K562 (cell line): ENCODE results near the gene LRP10. TPM values are rescaled to one million over a fixed set of nuclear protein-coding genes. Genes with fewer than 3 reads are reported as not detected.

Experiments used
- C11orf30 ChIP-seq: fragments of 450-650 bp; IDR thresholded peaks from 2 replicates; pipeline ENCODE4 v1.6.1; 2016; ENCODE audit warnings: low read depth, mild to moderate bottlenecking
- CHD4 ChIP-seq: fragments of 200-600 bp; sonication (generic); IDR thresholded peaks from 3 replicates; pipeline ENCODE4 v1.6.1; 2012; ENCODE audit warnings: low read depth, mild to moderate bottlenecking, mixed read lengths, low read length, inconsistent platforms; ENCODE audit not compliant: insufficient read depth, insufficient replicate concordance, poor library complexity, severe bottlenecking
- FOSL1 ChIP-seq: fragments of 200-800 bp; sonication (Bioruptor generic); conservative IDR thresholded peaks from 2 replicates; pipeline ENCODE4 v1.6.1; 2016; ENCODE audit warnings: missing genetic modification characterization, missing compliant biosample characterization
- KAT2B ChIP-seq: IDR thresholded peaks from one replicate; pipeline ENCODE4 v1.6.1; 2012; ENCODE audit warnings: low read depth, mild to moderate bottlenecking, control low read depth, inconsistent platforms, low read length, moderate library complexity
- LCOR ChIP-seq: sonication (generic); formaldehyde crosslinking; IDR thresholded peaks from 2 replicates; pipeline ENCODE4 v1.8.0; 2022; ENCODE audit warnings: mild to moderate bottlenecking, missing genetic modification reagents
- MAFF ChIP-seq: IDR thresholded peaks from 2 replicates; pipeline ENCODE4 v1.6.1; 2012; ENCODE audit warnings: low read length, improper control_type of control experiment
- MAFG ChIP-seq: fragments of 450-650 bp; conservative IDR thresholded peaks from 2 replicates; pipeline ENCODE4 v1.6.1; 2016; ENCODE audit warnings: missing genetic modification characterization, missing compliant biosample characterization
- MAFK ChIP-seq: IDR thresholded peaks from 2 replicates; pipeline ENCODE4 v1.6.1; 2011; ENCODE audit warnings: low read length, improper control_type of control experiment
- NFATC3 ChIP-seq: fragments of 450-650 bp; IDR thresholded peaks from 2 replicates; pipeline ENCODE4 v1.6.1; 2017; ENCODE audit warnings: mild to moderate bottlenecking
- POLR2H ChIP-seq: IDR thresholded peaks from 2 replicates; pipeline ENCODE4 v1.6.1; 2016; ENCODE audit warnings: missing genetic modification characterization, low read depth, mild to moderate bottlenecking, control low read depth, missing compliant biosample characterization, moderate library complexity
- SOX6 ChIP-seq: fragments of 450-650 bp; IDR thresholded peaks from 2 replicates; pipeline ENCODE4 v1.6.1; 2014; ENCODE audit warnings: mild to moderate bottlenecking
- SRF ChIP-seq, 2 experiments: fragments of 250-450, 450-650 bp in 1 of 2; sonication (Bioruptor Pico) in 1 of 2; sonication (generic) in 1 of 2; formaldehyde crosslinking; IDR thresholded peaks; 2 replicates each; pipeline versions ENCODE4 v1.5.0 to v1.5.1; 2020 to 2022; ENCODE audit warnings: mild to moderate bottlenecking in 1 of 2, missing genetic modification reagents in 1 of 2
- SUPT5H ChIP-seq: fragments of 450-650 bp; IDR thresholded peaks from 2 replicates; pipeline ENCODE4 v1.6.1; 2016
- TEAD1 ChIP-seq, 2 experiments: fragments of 450-650 bp in 1 of 2; sonication (generic) in 1 of 2; formaldehyde crosslinking; IDR thresholded peaks; 2 replicates each; pipeline versions ENCODE4 v1.4.0 to v1.8.0; 2020 to 2022; ENCODE audit warnings: mild to moderate bottlenecking in 2 of 2, missing genetic modification reagents in 1 of 2
- ZNF695 ChIP-seq: fragments of 450-650 bp; formaldehyde crosslinking; IDR thresholded peaks from 2 replicates; pipeline ENCODE4 v1.4.0; 2020; ENCODE audit warnings: mild to moderate bottlenecking, moderate library complexity
- polyA plus RNA-seq, 8 experiments: library from polyadenylated mRNA; depleted of rRNA in 4 of 8; stranded (reverse) in 5 of 8; unstranded in 3 of 8; fragments of >200 nt; fragmentation: Nextera tagmentation in 2 of 8; fragmentation: Illumina TruSeq in 1 of 8; extraction: Ambion mirVana in 2 of 8; extraction: Trizol in 1 of 8; gene quantifications; 2 replicates each; pipeline versions ENCODE4 v1.2.1 to v1.2.3, GENCODE V29; 2011 to 2014; ENCODE audit warnings: inconsistent platforms in 1 of 8, missing spikeins in 1 of 8
- small RNA-seq: library from RNA; depleted of rRNA; stranded (forward); fragments of <200 nt; gene quantifications from one replicate; pipeline ENCODE3, GENCODE V24; 2014
- total RNA-seq, 7 experiments: library from RNA; depleted of rRNA in 6 of 7; stranded (reverse); fragments of >200 nt in 6 of 7; fragmentation: Illumina TruSeq in 2 of 7; extraction: Trizol in 2 of 7; gene quantifications; 2 replicates each; pipeline versions ENCODE4 v1.2.1 to v1.2.3, GENCODE V29; 2011 to 2021; ENCODE audit warnings: low replicate concordance in 1 of 7
- TF ChIP-seq, protein P1 (sequence below), 2 experiments: fragments of 200-800 bp in 1 of 2; sonication (Bioruptor generic) in 1 of 2; sonication (generic) in 1 of 2; formaldehyde crosslinking in 1 of 2; IDR thresholded peaks in 1 of 2; conservative IDR thresholded peaks in 1 of 2; 2 replicates each; pipeline versions ENCODE4 v1.5.0 to v1.6.1; 2016 to 2020; ENCODE audit warnings: missing compliant biosample characterization in 1 of 2, missing genetic modification characterization in 1 of 2, missing genetic modification reagents in 1 of 2
- TF ChIP-seq, protein P2 (sequence below): fragments of 250-450 bp; sonication (Bioruptor Pico); IDR thresholded peaks from 2 replicates; pipeline ENCODE4 v1.4.0; 2020; ENCODE audit warnings: borderline replicate concordance

LRP10 gene
- total and polyA plus RNA-seq, 9 of the 15 experiments (the other 6 are each of a cell fraction or from before 2014, with no cell fraction given), result 1.3 to 45.5 (median 10.9) TPM

DNA sequence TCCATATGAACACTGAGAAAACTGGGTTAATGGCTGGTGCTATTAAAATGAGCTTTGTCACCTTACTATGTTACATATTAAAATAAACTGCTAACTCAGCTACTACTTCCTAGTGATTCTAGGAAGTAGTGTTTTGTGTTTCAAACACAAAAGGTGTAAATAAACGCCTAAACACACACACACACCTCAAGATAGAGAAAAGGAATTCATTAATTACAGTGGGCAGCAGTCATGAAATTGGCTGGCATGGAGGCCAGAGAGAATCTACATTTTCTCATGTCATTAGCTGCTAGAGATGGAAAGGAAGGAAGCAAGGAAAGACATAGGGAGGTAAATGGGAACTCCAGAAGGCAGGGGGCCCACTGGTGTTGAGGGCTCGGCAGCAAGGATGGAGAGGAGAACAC is 58.4 kb downstream of the LRP10 start (continued):
- TF ChIP-seq, protein P1, sequence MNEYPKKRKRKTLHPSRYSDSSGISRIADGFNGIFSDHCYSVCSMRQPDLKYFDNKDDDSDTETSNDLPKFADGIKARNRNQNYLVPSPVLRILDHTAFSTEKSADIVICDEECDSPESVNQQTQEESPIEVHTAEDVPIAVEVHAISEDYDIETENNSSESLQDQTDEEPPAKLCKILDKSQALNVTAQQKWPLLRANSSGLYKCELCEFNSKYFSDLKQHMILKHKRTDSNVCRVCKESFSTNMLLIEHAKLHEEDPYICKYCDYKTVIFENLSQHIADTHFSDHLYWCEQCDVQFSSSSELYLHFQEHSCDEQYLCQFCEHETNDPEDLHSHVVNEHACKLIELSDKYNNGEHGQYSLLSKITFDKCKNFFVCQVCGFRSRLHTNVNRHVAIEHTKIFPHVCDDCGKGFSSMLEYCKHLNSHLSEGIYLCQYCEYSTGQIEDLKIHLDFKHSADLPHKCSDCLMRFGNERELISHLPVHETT (CRISPR knock-in tag; conservative IDR thresholded peaks at IDR 0.05 in 1 of 2, IDR thresholded peaks at IDR 0.05 in 1 of 2), result 0 out of 4 replicates have a peak, but pooled peaks of 1 of the 2 experiments have one; percentile 11
- TF ChIP-seq, protein P2, sequence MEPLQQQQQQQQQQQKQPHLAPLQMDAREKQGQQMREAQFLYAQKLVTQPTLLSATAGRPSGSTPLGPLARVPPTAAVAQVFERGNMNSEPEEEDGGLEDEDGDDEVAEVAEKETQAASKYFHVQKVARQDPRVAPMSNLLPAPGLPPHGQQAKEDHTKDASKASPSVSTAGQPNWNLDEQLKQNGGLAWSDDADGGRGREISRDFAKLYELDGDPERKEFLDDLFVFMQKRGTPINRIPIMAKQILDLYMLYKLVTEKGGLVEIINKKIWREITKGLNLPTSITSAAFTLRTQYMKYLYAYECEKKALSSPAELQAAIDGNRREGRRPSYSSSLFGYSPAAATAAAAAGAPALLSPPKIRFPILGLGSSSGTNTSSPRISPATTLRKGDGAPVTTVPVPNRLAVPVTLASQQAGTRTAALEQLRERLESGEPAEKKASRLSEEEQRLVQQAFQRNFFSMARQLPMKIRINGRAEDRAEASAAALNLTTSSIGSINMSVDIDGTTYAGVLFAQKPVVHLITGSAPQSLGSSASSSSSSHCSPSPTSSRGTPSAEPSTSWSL (CRISPR knock-in tag), result no peak
- TF ChIP-seq C11orf30, result peak; percentile 83
- no peak for TF ChIP-seq TEAD1 (CRISPR knock-in tag; IDR thresholded peaks at IDR 0.05)
- no peak for TF ChIP-seq KAT2B
- no peak for TF ChIP-seq SOX6
- no peak for TF ChIP-seq CHD4
- no peak for TF ChIP-seq SUPT5H
- TF ChIP-seq FOSL1 (tag), result 0 out of 2 replicates have a peak, but pooled peaks have one; percentile 44
- no peak for TF ChIP-seq NFATC3
- TF ChIP-seq SRF (CRISPR knock-in tag; IDR thresholded peaks at IDR 0.05), result no peak
- TF ChIP-seq ZNF695 (CRISPR knock-in tag), result no peak
- TF ChIP-seq MAFK, result peak; percentile 29; the same call in 1 of the 2 replicates
- 0 out of 2 replicates have a peak, but pooled peaks have one; percentile 98 for TF ChIP-seq POLR2H (tag)
- TF ChIP-seq MAFF, result peak; percentile 55; the same call in 1 of the 2 replicates
- peak; percentile 81 for TF ChIP-seq MAFG (tag)
- peak; percentile 2; the same call in 1 of the 2 replicates for TF ChIP-seq LCOR (CRISPR knock-in tag)

Small RNA genes within 50 kb of the gene (small RNA-seq; reads per million reads assigned to genes)
- not detected for gene RF00019

Other genes starting within 250 kb of the LRP10 start
Only the 7 nearest of the 18 such genes appear.
- gene SLC7A7, start 56.3 kb upstream of the LRP10 start, total RNA-seq (2014; rRNA removed), result 0.41 TPM in 1 of 2 replicates, not detected in the other
- 0.07 TPM in 1 of 2 replicates, not detected in the other for gene SLC7A7, start 56.3 kb upstream of the LRP10 start, total RNA-seq (2014; rRNA removed; fragmentation: Illumina TruSeq; extraction: Trizol)
- 0.11 and 0.14 TPM in 2 replicates for gene SLC7A7, start 56.3 kb upstream of the LRP10 start, total RNA-seq (2015; rRNA removed; fragmentation: Illumina TruSeq; extraction: Trizol)
- gene SLC7A7, start 56.3 kb upstream of the LRP10 start, total RNA-seq (2021), result 0.36 and 0.60 TPM in 2 replicates
- 0.38 and 0.45 TPM in 2 replicates for gene SLC7A7, start 56.3 kb upstream of the LRP10 start, polyA plus RNA-seq (2011; rRNA removed)
- gene SLC7A7, start 56.3 kb upstream of the LRP10 start, polyA plus RNA-seq (2014; fragmentation: Illumina TruSeq; extraction: Trizol), result 0.22 and 0.46 TPM in 2 replicates
- gene SLC7A7, start 56.3 kb upstream of the LRP10 start, polyA plus RNA-seq (2014; fragmentation: Nextera tagmentation; extraction: Ambion mirVana), result under 1 TPM; 0.24 to 0.32 TPM
- 0.68 and 1.0 TPM in 2 replicates for gene SLC7A7, start 56.3 kb upstream of the LRP10 start, polyA plus RNA-seq (2014; rRNA removed)
- 161 and 168 TPM in 2 replicates for gene MRPL52, start 41.9 kb upstream of the LRP10 start, total RNA-seq (2014; rRNA removed)
- 162 and 169 TPM in 2 replicates for gene MRPL52, start 41.9 kb upstream of the LRP10 start, total RNA-seq (2014; rRNA removed; fragmentation: Illumina TruSeq; extraction: Trizol)
- 169 and 170 TPM in 2 replicates for gene MRPL52, start 41.9 kb upstream of the LRP10 start, total RNA-seq (2015; rRNA removed; fragmentation: Illumina TruSeq; extraction: Trizol)
- gene MRPL52, start 41.9 kb upstream of the LRP10 start, total RNA-seq (2021), result 213 and 214 TPM in 2 replicates
- 107 and 113 TPM in 2 replicates for gene MRPL52, start 41.9 kb upstream of the LRP10 start, polyA plus RNA-seq (2011; rRNA removed)
- 71.1 and 71.5 TPM in 2 replicates for gene MRPL52, start 41.9 kb upstream of the LRP10 start, polyA plus RNA-seq (2014; fragmentation: Illumina TruSeq; extraction: Trizol)
- gene MRPL52, start 41.9 kb upstream of the LRP10 start, polyA plus RNA-seq (2014; fragmentation: Nextera tagmentation; extraction: Ambion mirVana), result 10 to 100 TPM; 56.5 to 79.8 TPM
- 173 and 220 TPM in 2 replicates for gene MRPL52, start 41.9 kb upstream of the LRP10 start, polyA plus RNA-seq (2014; rRNA removed)
- 0.36 and 0.65 TPM in 2 replicates for gene MMP14, start 35.2 kb upstream of the LRP10 start, total RNA-seq (2014; rRNA removed)
- gene MMP14, start 35.2 kb upstream of the LRP10 start, total RNA-seq (2014; rRNA removed; fragmentation: Illumina TruSeq; extraction: Trizol), result 0.51 and 0.80 TPM in 2 replicates
- gene MMP14, start 35.2 kb upstream of the LRP10 start, total RNA-seq (2015; rRNA removed; fragmentation: Illumina TruSeq; extraction: Trizol), result 0.94 and 0.98 TPM in 2 replicates
- gene MMP14, start 35.2 kb upstream of the LRP10 start, total RNA-seq (2021), result 2.3 and 4.5 TPM in 2 replicates
- gene MMP14, start 35.2 kb upstream of the LRP10 start, polyA plus RNA-seq (2011; rRNA removed), result 2.1 and 2.9 TPM in 2 replicates
- 1.2 and 1.3 TPM in 2 replicates for gene MMP14, start 35.2 kb upstream of the LRP10 start, polyA plus RNA-seq (2014; fragmentation: Illumina TruSeq; extraction: Trizol)
- not detected for gene MMP14, start 35.2 kb upstream of the LRP10 start, polyA plus RNA-seq (2014; fragmentation: Nextera tagmentation; extraction: Ambion mirVana)
- 2.8 and 5.8 TPM in 2 replicates for gene MMP14, start 35.2 kb upstream of the LRP10 start, polyA plus RNA-seq (2014; rRNA removed)
- 0.29 and 0.36 TPM in 2 replicates for gene REM2, start 11.5 kb downstream of the LRP10 start, total RNA-seq (2014; rRNA removed)
- 0.18 and 0.51 TPM in 2 replicates for gene REM2, start 11.5 kb downstream of the LRP10 start, total RNA-seq (2014; rRNA removed; fragmentation: Illumina TruSeq; extraction: Trizol)
- gene REM2, start 11.5 kb downstream of the LRP10 start, total RNA-seq (2015; rRNA removed; fragmentation: Illumina TruSeq; extraction: Trizol), result 0.25 and 0.34 TPM in 2 replicates
- 0.40 and 0.69 TPM in 2 replicates for gene REM2, start 11.5 kb downstream of the LRP10 start, total RNA-seq (2021)
- 0.91 and 1.0 TPM in 2 replicates for gene REM2, start 11.5 kb downstream of the LRP10 start, polyA plus RNA-seq (2011; rRNA removed)
- gene REM2, start 11.5 kb downstream of the LRP10 start, polyA plus RNA-seq (2014; fragmentation: Illumina TruSeq; extraction: Trizol), result 0.21 and 0.25 TPM in 2 replicates
- gene REM2, start 11.5 kb downstream of the LRP10 start, polyA plus RNA-seq (2014; fragmentation: Nextera tagmentation; extraction: Ambion mirVana), result under 1 TPM; 0.38 to 0.50 TPM
- 0.20 and 0.97 TPM in 2 replicates for gene REM2, start 11.5 kb downstream of the LRP10 start, polyA plus RNA-seq (2014; rRNA removed)
- 46.0 and 68.2 TPM in 2 replicates for gene RBM23, start 47.4 kb downstream of the LRP10 start, total RNA-seq (2014; rRNA removed)
- gene RBM23, start 47.4 kb downstream of the LRP10 start, total RNA-seq (2014; rRNA removed; fragmentation: Illumina TruSeq; extraction: Trizol), result 48.9 and 53.2 TPM in 2 replicates
- 66.8 and 73.0 TPM in 2 replicates for gene RBM23, start 47.4 kb downstream of the LRP10 start, total RNA-seq (2015; rRNA removed; fragmentation: Illumina TruSeq; extraction: Trizol)
- gene RBM23, start 47.4 kb downstream of the LRP10 start, total RNA-seq (2021), result 56.0 and 58.5 TPM in 2 replicates
- 36.2 and 57.8 TPM in 2 replicates for gene RBM23, start 47.4 kb downstream of the LRP10 start, polyA plus RNA-seq (2011; rRNA removed)
- 50.2 and 69.0 TPM in 2 replicates for gene RBM23, start 47.4 kb downstream of the LRP10 start, polyA plus RNA-seq (2014; fragmentation: Illumina TruSeq; extraction: Trizol)
- 100 to 1,000 TPM in 1 of 2 experiments, 10 to 100 TPM in 1; 67.8 to 102 TPM for gene RBM23, start 47.4 kb downstream of the LRP10 start, polyA plus RNA-seq (2014; fragmentation: Nextera tagmentation; extraction: Ambion mirVana)
- 47.1 and 50.4 TPM in 2 replicates for gene RBM23, start 47.4 kb downstream of the LRP10 start, polyA plus RNA-seq (2014; rRNA removed)
- gene PRMT5, start 57.6 kb downstream of the LRP10 start, total RNA-seq (2014; rRNA removed), result 123 and 171 TPM in 2 replicates
- 222 and 228 TPM in 2 replicates for gene PRMT5, start 57.6 kb downstream of the LRP10 start, total RNA-seq (2014; rRNA removed; fragmentation: Illumina TruSeq; extraction: Trizol)
- gene PRMT5, start 57.6 kb downstream of the LRP10 start, total RNA-seq (2015; rRNA removed; fragmentation: Illumina TruSeq; extraction: Trizol), result 245 and 276 TPM in 2 replicates
- 246 and 247 TPM in 2 replicates for gene PRMT5, start 57.6 kb downstream of the LRP10 start, total RNA-seq (2021)
- 409 and 552 TPM in 2 replicates for gene PRMT5, start 57.6 kb downstream of the LRP10 start, polyA plus RNA-seq (2011; rRNA removed)
- 270 and 321 TPM in 2 replicates for gene PRMT5, start 57.6 kb downstream of the LRP10 start, polyA plus RNA-seq (2014; fragmentation: Illumina TruSeq; extraction: Trizol)
- gene PRMT5, start 57.6 kb downstream of the LRP10 start, polyA plus RNA-seq (2014; fragmentation: Nextera tagmentation; extraction: Ambion mirVana), result 100 to 1,000 TPM; 114 to 155 TPM
- gene PRMT5, start 57.6 kb downstream of the LRP10 start, polyA plus RNA-seq (2014; rRNA removed), result 216 and 257 TPM in 2 replicates
- 53.3 and 62.8 TPM in 2 replicates for gene HAUS4, start 85.3 kb downstream of the LRP10 start, total RNA-seq (2014; rRNA removed)
- gene HAUS4, start 85.3 kb downstream of the LRP10 start, total RNA-seq (2014; rRNA removed; fragmentation: Illumina TruSeq; extraction: Trizol), result 59.2 and 62.3 TPM in 2 replicates
- 44.1 and 49.2 TPM in 2 replicates for gene HAUS4, start 85.3 kb downstream of the LRP10 start, total RNA-seq (2015; rRNA removed; fragmentation: Illumina TruSeq; extraction: Trizol)
- gene HAUS4, start 85.3 kb downstream of the LRP10 start, total RNA-seq (2021), result 47.4 and 49.3 TPM in 2 replicates
- gene HAUS4, start 85.3 kb downstream of the LRP10 start, polyA plus RNA-seq (2011; rRNA removed), result 80.3 and 85.4 TPM in 2 replicates
- gene HAUS4, start 85.3 kb downstream of the LRP10 start, polyA plus RNA-seq (2014; fragmentation: Illumina TruSeq; extraction: Trizol), result 41.2 and 46.3 TPM in 2 replicates
- gene HAUS4, start 85.3 kb downstream of the LRP10 start, polyA plus RNA-seq (2014; fragmentation: Nextera tagmentation; extraction: Ambion mirVana), result 10 to 100 TPM; 12.5 to 13.0 TPM
- 71.8 and 71.9 TPM in 2 replicates for gene HAUS4, start 85.3 kb downstream of the LRP10 start, polyA plus RNA-seq (2014; rRNA removed)